ENCODE measurements around the gene NMNAT2.

Gene NMNAT2

GRCh38 chr1:183226963-183227362, 191.2 kb downstream of the NMNAT2 start:
- no peak for ATAC-seq
- TF ChIP-seq ZC3H10 (CRISPR knock-in tag; IDR thresholded peaks at IDR 0.05) = no peak
- TF ChIP-seq ESRRG (CRISPR knock-in tag; IDR thresholded peaks at IDR 0.05) = no peak
- no peak for TF ChIP-seq CREB5 (CRISPR knock-in tag; IDR thresholded peaks at IDR 0.05; ENCODE audit: low read depth)
- TF ChIP-seq POU6F1 (CRISPR knock-in tag; IDR thresholded peaks at IDR 0.05; ENCODE audit: borderline replicate concordance, low read depth) = no peak
- TF ChIP-seq ZNF70 (CRISPR knock-in tag; IDR thresholded peaks at IDR 0.05) = no peak
- no peak for TF ChIP-seq ZFP3 (CRISPR knock-in tag; IDR thresholded peaks at IDR 0.05)
- no peak for TF ChIP-seq ZNF565 (CRISPR knock-in tag; conservative IDR thresholded peaks at IDR 0.05; ENCODE audit: low read depth)
- no peak for TF ChIP-seq CSRNP3 (CRISPR knock-in tag; IDR thresholded peaks at IDR 0.05)
- TF ChIP-seq ARNTL (CRISPR knock-in tag; IDR thresholded peaks at IDR 0.05; ENCODE audit: borderline replicate concordance, low read depth) = no peak
- no peak for TF ChIP-seq TSHZ2 (CRISPR knock-in tag; IDR thresholded peaks at IDR 0.05)
- TF ChIP-seq ZNF8 (CRISPR knock-in tag; IDR thresholded peaks at IDR 0.05) = no peak

GRCh38 chr1:183226361-183226760, 191.8 kb downstream of the NMNAT2 start:
- TF ChIP-seq CREB5 (CRISPR knock-in tag; IDR thresholded peaks at IDR 0.05; ENCODE audit: low read depth) (no peak), OSR1 (CRISPR knock-in tag; IDR thresholded peaks at IDR 0.05) (no peak), RARB (CRISPR knock-in tag; IDR thresholded peaks at IDR 0.05) (no peak), CSRNP3 (CRISPR knock-in tag; IDR thresholded peaks at IDR 0.05) (no peak), ARNTL (CRISPR knock-in tag; IDR thresholded peaks at IDR 0.05; ENCODE audit: borderline replicate concordance, low read depth) (no peak), ISL1 (CRISPR knock-in tag; IDR thresholded peaks at IDR 0.05) (no peak), TCF4 (CRISPR knock-in tag; IDR thresholded peaks at IDR 0.05; ENCODE audit: borderline replicate concordance) (no peak), GLIS3 (CRISPR knock-in tag; IDR thresholded peaks at IDR 0.05) (no peak), ZNF70 (CRISPR knock-in tag; IDR thresholded peaks at IDR 0.05) (no peak), PPARA (CRISPR knock-in tag; IDR thresholded peaks at IDR 0.05; ENCODE audit: borderline replicate concordance) (no peak), ZNF8 (CRISPR knock-in tag; IDR thresholded peaks at IDR 0.05) (no peak), ZFP30 (CRISPR knock-in tag; IDR thresholded peaks at IDR 0.05) (no peak), ESRRG (CRISPR knock-in tag; IDR thresholded peaks at IDR 0.05) (no peak), ZC3H10 (CRISPR knock-in tag; IDR thresholded peaks at IDR 0.05) (no peak), SNAI2 (CRISPR knock-in tag; IDR thresholded peaks at IDR 0.05) (no peak)
- no peak for ATAC-seq

- TF ChIP-seq ZC3H10 (CRISPR knock-in tag; IDR thresholded peaks at IDR 0.05) (no peak), ARNTL (CRISPR knock-in tag; IDR thresholded peaks at IDR 0.05; ENCODE audit: borderline replicate concordance, low read depth) (no peak), PPARA (CRISPR knock-in tag; IDR thresholded peaks at IDR 0.05; ENCODE audit: borderline replicate concordance) (no peak), RARB (CRISPR knock-in tag; IDR thresholded peaks at IDR 0.05) (no peak)
- no peak for ATAC-seq
Observed at GRCh38 chr1:183223467-183223866, 194.7 kb downstream of the NMNAT2 start.

Data from SK-N-SH treated with all-trans-retinoic acid at 6 μM for 48 hours (cell line).